ENCODE results near the gene UBE2S. TPM values are rescaled to one million over a fixed set of nuclear protein-coding genes. Genes with fewer than 3 reads are reported as not detected.
A peak's percentile ranks its signal among the peaks of the same experiment; 100 is the strongest.

The UBE2S gene
- total RNA-seq, 6 experiments from 2014 or later: 181 to 356 (median 309) TPM

DNA sequence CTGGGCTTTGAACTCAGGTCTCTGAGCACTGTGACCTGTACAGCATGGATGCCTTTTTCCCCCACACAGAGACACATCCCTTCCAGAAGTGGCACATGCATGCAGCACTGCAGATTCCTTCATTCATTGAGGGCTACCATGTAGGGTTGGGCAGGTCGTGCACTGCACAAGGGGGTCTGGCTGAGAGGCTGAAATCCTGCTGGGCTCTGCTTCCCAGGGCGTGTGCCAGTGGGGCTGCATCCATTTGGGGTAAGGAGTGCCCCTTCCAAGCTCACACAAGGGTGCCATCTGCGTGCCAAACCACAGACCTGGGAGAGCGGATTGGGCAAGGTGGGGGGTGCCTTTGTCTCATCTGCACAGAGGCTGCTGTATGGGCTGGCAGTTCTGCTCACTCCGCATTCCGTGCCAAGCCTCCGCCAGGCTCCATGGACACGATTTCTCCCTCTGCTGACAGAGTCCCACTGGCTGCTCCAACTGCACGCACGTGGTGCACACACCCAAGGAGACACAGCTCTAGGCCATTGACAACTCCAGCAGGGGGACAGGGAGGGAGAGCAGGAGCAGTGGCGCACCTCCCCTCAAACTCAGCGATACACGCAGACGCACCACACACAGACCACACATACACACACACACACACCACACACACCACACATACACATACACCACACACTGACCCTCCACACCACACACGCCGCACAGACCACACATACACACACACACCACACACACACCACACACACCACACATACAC, 40.0 kb upstream of the UBE2S start:
- no peak overlapping the region for H3K27ac Mint-ChIP-seq
- TF ChIP-seq, protein P1, sequence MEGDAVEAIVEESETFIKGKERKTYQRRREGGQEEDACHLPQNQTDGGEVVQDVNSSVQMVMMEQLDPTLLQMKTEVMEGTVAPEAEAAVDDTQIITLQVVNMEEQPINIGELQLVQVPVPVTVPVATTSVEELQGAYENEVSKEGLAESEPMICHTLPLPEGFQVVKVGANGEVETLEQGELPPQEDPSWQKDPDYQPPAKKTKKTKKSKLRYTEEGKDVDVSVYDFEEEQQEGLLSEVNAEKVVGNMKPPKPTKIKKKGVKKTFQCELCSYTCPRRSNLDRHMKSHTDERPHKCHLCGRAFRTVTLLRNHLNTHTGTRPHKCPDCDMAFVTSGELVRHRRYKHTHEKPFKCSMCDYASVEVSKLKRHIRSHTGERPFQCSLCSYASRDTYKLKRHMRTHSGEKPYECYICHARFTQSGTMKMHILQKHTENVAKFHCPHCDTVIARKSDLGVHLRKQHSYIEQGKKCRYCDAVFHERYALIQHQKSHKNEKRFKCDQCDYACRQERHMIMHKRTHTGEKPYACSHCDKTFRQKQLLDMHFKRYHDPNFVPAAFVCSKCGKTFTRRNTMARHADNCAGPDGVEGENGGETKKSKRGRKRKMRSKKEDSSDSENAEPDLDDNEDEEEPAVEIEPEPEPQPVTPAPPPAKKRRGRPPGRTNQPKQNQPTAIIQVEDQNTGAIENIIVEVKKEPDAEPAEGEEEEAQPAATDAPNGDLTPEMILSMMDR (IDR thresholded peaks at IDR 0.05): no peak
- peak; percentile 57 for DNase-seq
- no peak overlapping the region for H3K4me3 Mint-ChIP-seq
- H3K9me3 Mint-ChIP-seq: no peaks in the 10 kb centered on the region
- peaks cover 42% of the 10 kb centered on the region for H3K27me3 Mint-ChIP-seq (ENCODE audit: insufficient read depth)
- no peaks in the 10 kb centered on the region for H3K4me1 Mint-ChIP-seq (ENCODE audit: low read depth)
- no peaks in the 10 kb centered on the region for H3K36me3 Mint-ChIP-seq (ENCODE audit: low read depth)

DNA sequence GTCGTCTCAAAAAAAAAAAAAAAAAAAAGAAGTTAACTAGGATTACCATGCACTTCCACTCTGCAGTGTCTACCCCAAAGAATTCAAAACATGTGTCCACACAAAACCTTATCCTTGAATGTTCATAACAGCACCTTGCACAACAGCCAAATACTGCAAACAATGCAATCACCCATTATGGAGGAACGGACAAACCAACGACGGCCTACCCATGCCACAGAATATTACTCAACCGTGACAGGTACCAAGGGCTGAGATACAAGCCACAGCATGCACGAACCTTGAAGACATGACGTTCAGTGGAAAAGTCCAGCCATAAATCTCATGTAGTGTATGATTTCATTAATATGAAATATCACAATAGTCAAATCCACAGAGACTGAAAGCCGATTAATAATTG, 38.5 kb upstream of the UBE2S start:
- Mint-ChIP-seq H3K9me3 (no peaks in the 10 kb centered on the region), H3K27ac (no peak overlapping the region), H3K27me3 (ENCODE audit: insufficient read depth) (peaks cover 45% of the 10 kb centered on the region), H3K4me1 (ENCODE audit: low read depth) (peaks cover 6% of the 10 kb centered on the region), H3K4me3 (no peak overlapping the region), H3K36me3 (ENCODE audit: low read depth) (peaks cover 5% of the 10 kb centered on the region; the same call in 1 of the 2 replicates)
- TF ChIP-seq, protein P1 (IDR thresholded peaks at IDR 0.05): no peak
- DNase-seq: no peak

DNA sequence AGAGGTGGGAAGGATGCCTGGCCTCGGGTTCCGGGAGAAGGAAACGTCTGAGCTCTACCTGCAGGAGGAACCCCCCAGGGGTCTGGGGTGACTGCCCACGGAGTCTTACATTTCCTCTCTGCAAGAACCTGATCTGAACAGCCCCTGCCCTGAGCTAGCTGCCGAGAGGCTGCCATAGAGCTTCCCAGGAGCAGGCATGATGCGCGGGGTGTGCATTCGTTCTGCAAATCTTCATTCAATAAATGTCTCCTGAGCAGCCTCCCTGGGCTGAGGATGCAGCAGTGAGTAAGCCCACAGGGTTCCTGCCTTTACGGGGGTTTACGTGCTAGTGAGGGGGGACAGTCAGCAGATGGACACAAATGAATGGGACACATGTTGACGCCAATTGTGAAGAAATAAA, 37.1 kb upstream of the UBE2S start:
- TF ChIP-seq, protein P1 (IDR thresholded peaks at IDR 0.05): no peak
- no peak for DNase-seq
- no peak overlapping the region for H3K4me3 Mint-ChIP-seq
- H3K36me3 Mint-ChIP-seq (ENCODE audit: low read depth): peaks cover 5% of the 10 kb centered on the region; the same call in 1 of the 2 replicates
- no peaks in the 10 kb centered on the region for H3K9me3 Mint-ChIP-seq
- no peak overlapping the region for H3K27ac Mint-ChIP-seq
- H3K27me3 Mint-ChIP-seq (ENCODE audit: insufficient read depth): peaks cover 45% of the 10 kb centered on the region
- H3K4me1 Mint-ChIP-seq (ENCODE audit: low read depth): peaks cover 10% of the 10 kb centered on the region

DNA sequence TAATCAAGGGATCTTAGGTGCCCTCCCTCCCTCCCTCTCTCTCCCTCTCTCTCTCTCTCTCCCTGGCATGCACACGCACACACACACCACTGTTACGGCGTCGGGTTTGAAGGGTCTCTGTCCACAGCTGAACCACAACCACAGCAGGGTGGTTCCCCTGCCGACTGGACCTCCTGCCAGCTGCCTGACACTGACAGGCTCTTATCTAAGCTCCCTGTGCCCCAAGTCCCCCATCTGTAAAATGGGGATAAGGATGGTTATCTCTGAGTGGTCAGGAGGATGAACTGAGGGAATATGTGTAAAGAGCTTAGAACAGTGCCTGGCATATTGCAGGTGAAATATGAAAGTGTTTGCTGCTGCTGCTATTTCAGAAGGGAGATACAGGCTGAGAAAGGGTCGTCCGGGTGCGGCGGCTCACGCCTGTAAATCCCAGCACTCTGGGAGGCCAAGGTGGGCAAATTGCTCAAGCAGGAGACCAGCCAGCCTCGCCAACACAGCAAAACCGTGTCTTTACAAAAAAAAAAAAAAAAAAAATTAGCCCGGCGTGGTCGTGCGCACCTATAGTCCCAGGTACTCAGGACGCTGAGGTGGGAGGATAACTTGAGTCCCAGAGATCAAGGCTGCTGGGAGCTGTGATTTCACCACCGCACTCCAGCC, 36.4 kb upstream of the UBE2S start:
- H3K36me3 Mint-ChIP-seq (ENCODE audit: low read depth): peaks cover 5% of the 10 kb centered on the region; the same call in 1 of the 2 replicates

DNA sequence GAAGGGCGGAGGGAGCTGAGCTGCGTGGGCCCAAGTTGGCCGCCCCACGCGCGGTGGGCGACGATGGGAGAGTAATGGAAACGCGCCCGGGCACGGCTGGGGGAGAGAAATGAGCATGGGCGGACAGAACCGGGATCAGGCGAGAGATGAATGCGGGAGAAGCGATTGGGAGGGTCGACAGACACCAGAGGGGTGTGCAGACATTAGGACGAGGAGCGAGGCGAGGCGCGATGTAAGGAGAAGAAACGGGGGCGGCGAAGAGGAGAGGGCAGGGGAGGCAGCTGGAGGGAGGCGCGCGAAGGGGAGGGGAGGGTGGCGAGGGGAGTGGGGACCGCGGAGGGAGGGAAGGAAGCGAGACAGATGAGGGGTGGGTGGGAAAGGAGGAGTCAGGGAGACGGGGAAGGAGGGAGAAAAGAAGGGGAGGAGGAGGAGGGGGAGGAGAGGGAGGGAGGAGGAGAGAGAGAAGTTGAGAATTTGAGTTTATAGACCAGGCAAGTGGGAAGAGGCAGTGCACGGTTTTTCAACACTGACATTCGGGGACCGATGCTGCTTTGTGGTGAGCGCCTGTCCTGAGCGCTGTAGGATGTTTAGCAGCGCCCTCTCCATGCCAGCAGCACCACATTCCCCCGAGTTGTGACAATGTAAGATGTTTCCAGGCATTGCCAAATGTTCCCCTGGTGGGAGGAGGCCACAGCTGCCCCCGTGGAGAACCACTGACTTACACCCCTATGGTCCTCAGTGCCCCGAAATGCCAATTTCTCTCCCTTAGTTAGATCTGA, 35.6 kb upstream of the UBE2S start, which contains the start of gene SHISA7:
SHISA7 (minus strand) TSS at position 256 of the 779 bp plus-strand sequence. CDS start 437 bp downstream, outside the sequence.
- Mint-ChIP-seq H3K36me3 (ENCODE audit: low read depth) (peaks cover 5% of the 10 kb centered on the region; the same call in 1 of the 2 replicates), H3K4me3 (no peak within 1 kb of the TSS), H3K4me1 (ENCODE audit: low read depth) (peaks cover 10% of the 10 kb centered on the region), H3K27ac (no peak within 1 kb of the TSS), H3K9me3 (peaks cover 4% of the 10 kb centered on the region; the same call in 1 of the 2 replicates), H3K27me3 (ENCODE audit: insufficient read depth) (peaks cover 47% of the 10 kb centered on the region)
- TF ChIP-seq, protein P1 (IDR thresholded peaks at IDR 0.05): 0 out of 2 replicates have a peak, but pooled peaks have one; percentile 11
- no peak for DNase-seq

More for the DNA sequence above, 36.4 kb upstream of the UBE2S start:
- H3K27ac Mint-ChIP-seq: no peak overlapping the region
- peaks cover 10% of the 10 kb centered on the region for H3K4me1 Mint-ChIP-seq (ENCODE audit: low read depth)
- DNase-seq: no peak
- TF ChIP-seq, protein P1 (IDR thresholded peaks at IDR 0.05): no peak
- no peak overlapping the region for H3K4me3 Mint-ChIP-seq
- peaks cover 4% of the 10 kb centered on the region; the same call in 1 of the 2 replicates for H3K9me3 Mint-ChIP-seq
- peaks cover 47% of the 10 kb centered on the region for H3K27me3 Mint-ChIP-seq (ENCODE audit: insufficient read depth)
